ENCODE measurements around the gene PIGU. TPM values are rescaled to one million over a fixed set of nuclear protein-coding genes. Genes with fewer than 3 reads are reported as not detected.

PIGU gene
- total and polyA plus RNA-seq, 2 of the 13 experiments (the other 11 are each of a cell fraction or from before 2014, with no cell fraction given) = 45.5 to 231 TPM

- TF ChIP-seq CENPT (CRISPR knock-in tag; IDR thresholded peaks at IDR 0.05; ENCODE audit: low read depth) (peak; percentile 72; the same call in 1 of the 2 replicates), ZNF597 (CRISPR knock-in tag; IDR thresholded peaks at IDR 0.05) (no peak), ZMYM4 (CRISPR knock-in tag; IDR thresholded peaks at IDR 0.05) (peak; percentile 68), SYNCRIP (IDR thresholded peaks at IDR 0.05; ENCODE audit: insufficient read depth, low read depth, low read length) (no peak), RFX1 (IDR thresholded peaks at IDR 0.05) (peak; percentile 33; the same call in 1 of the 2 replicates), NR0B2 (CRISPR knock-in tag; IDR thresholded peaks at IDR 0.05) (peak; percentile 59; the same call in 1 of the 2 replicates), ZNF24 (IDR thresholded peaks at IDR 0.05) (no peak), PHF5A (CRISPR knock-in tag; IDR thresholded peaks at IDR 0.05; ENCODE audit: low read depth, unreplicated experiment) (no peak), SNAPC5 (CRISPR knock-in tag; IDR thresholded peaks at IDR 0.05; ENCODE audit: borderline replicate concordance) (no peak), MEIS1 (CRISPR knock-in tag; IDR thresholded peaks at IDR 0.05; ENCODE audit: borderline replicate concordance) (peak; percentile 98), ATF2 (CRISPR knock-in tag; IDR thresholded peaks at IDR 0.05) (peak; percentile 95), NR3C1 (CRISPR knock-in tag; IDR thresholded peaks at IDR 0.05) (no peak), ZNF282 (IDR thresholded peaks at IDR 0.05; ENCODE audit: partially characterized antibody) (no peak), FOSL1 (CRISPR knock-in tag; IDR thresholded peaks at IDR 0.05; ENCODE audit: borderline replicate concordance) (peak; percentile 99), RBM39 (IDR thresholded peaks at IDR 0.05; ENCODE audit: low read depth, low read length, poor library complexity, severe bottlenecking) (no peak), ZNF143 (CRISPR knock-in tag; IDR thresholded peaks at IDR 0.05) (peak; percentile 67; the same call in 1 of the 2 replicates), ZNF567 (CRISPR knock-in tag; IDR thresholded peaks at IDR 0.05; ENCODE audit: borderline replicate concordance) (peak; percentile 6; the same call in 1 of the 2 replicates), RCOR2 (CRISPR knock-in tag; IDR thresholded peaks at IDR 0.05) (peak; percentile 96), JUN (CRISPR knock-in tag; IDR thresholded peaks at IDR 0.05) (peak; percentile 99), BCL6 (CRISPR knock-in tag; IDR thresholded peaks at IDR 0.05) (peak; percentile 92)
- TF ChIP-seq, protein P1, sequence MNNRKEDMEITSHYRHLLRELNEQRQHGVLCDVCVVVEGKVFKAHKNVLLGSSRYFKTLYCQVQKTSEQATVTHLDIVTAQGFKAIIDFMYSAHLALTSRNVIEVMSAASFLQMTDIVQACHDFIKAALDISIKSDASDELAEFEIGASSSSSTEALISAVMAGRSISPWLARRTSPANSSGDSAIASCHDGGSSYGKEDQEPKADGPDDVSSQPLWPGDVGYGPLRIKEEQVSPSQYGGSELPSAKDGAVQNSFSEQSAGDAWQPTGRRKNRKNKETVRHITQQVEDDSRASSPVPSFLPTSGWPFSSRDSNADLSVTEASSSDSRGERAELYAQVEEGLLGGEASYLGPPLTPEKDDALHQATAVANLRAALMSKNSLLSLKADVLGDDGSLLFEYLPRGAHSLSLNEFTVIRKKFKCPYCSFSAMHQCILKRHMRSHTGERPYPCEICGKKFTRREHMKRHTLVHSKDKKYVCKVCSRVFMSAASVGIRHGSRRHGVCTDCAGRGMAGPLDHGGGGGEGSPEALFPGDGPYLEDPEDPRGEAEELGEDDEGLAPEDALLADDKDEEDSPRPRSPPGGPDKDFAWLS (CRISPR knock-in tag; IDR thresholded peaks at IDR 0.05; ENCODE audit: borderline replicate concordance) = peak; percentile 18; the same call in 1 of the 2 replicates
- TF ChIP-seq, protein P2, sequence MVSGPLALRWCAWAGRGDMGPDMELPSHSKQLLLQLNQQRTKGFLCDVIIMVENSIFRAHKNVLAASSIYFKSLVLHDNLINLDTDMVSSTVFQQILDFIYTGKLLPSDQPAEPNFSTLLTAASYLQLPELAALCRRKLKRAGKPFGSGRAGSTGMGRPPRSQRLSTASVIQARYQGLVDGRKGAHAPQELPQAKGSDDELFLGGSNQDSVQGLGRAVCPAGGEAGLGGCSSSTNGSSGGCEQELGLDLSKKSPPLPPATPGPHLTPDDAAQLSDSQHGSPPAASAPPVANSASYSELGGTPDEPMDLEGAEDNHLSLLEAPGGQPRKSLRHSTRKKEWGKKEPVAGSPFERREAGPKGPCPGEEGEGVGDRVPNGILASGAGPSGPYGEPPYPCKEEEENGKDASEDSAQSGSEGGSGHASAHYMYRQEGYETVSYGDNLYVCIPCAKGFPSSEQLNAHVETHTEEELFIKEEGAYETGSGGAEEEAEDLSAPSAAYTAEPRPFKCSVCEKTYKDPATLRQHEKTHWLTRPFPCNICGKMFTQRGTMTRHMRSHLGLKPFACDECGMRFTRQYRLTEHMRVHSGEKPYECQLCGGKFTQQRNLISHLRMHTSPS (CRISPR knock-in tag; IDR thresholded peaks at IDR 0.05; ENCODE audit: low read depth) = peak; percentile 82
Observed at GRCh38 chr20:34621383-34622367, 55.2 kb downstream of the PIGU start (continued).
